Measurements from ENCODE around the gene KLHL30. TPM values are rescaled to one million over a fixed set of nuclear protein-coding genes. Genes with fewer than 3 reads are reported as not detected.

Gene KLHL30
- polyA plus RNA-seq, 1 donor (not counting 4 experiments of a cell fraction or from before 2014, with no cell fraction given), result not detected

GRCh38 chr2:238169048-238169707 lies 30.7 kb downstream of the KLHL30 start:
- peak; percentile 28 for DNase-seq (ENCODE audit: low read depth, low spot score)
- TF ChIP-seq EZH2 (IDR thresholded peaks at IDR 0.05; ENCODE audit: low read length), result no peak
- H2AFZ ChIP-seq (ENCODE audit: control insufficient read depth, low read length), result no peak overlapping the region
- dilution Hi-C loops (cut with MboI; ENCODE audit: extremely low pct_ligation_motif_present, low sequenced_read_pairs), result no loop called here
- H3K36me3 ChIP-seq (ENCODE audit: control insufficient read depth in 2 of 2, extremely low read depth in 1 of 2, insufficient read depth in 2 of 2, low read length in 2 of 2), result peaks cover 19 to 54% of the 10 kb centered on the region in 2 experiments
- H4K20me1 ChIP-seq (ENCODE audit: control insufficient read depth, extremely low read depth, insufficient read depth, low read length), result no peaks in the 10 kb centered on the region
- H3K27me3 ChIP-seq (ENCODE audit: control insufficient read depth, extremely low read depth, insufficient read depth, low read length), result no peaks in the 10 kb centered on the region
- no peaks in the 10 kb centered on the region for H3K9me1 ChIP-seq (ENCODE audit: control insufficient read depth, extremely low read depth, insufficient read depth, low read length)
- H3K4me1 ChIP-seq (ENCODE audit: control insufficient read depth, extremely low read depth, insufficient read depth, low read length), result peaks cover 34% of the 10 kb centered on the region
- H3K4me2 ChIP-seq (ENCODE audit: control insufficient read depth, extremely low read depth, insufficient read depth, low read depth, low read length), result peak overlapping the region; percentile 63
- H3K27ac ChIP-seq (ENCODE audit: control insufficient read depth, insufficient read depth, low read length), result peak overlapping the region; percentile 93
- peak overlapping the region in 1 of 3 experiments; percentile 37 for H3K4me3 ChIP-seq (ENCODE audit: control insufficient read depth in 2 of 3, extremely low read depth in 1 of 3, insufficient read depth in 2 of 3, low read depth in 1 of 3, low read length in 3 of 3)
- peak overlapping the region; percentile 68 for H3K9ac ChIP-seq (ENCODE audit: control insufficient read depth, extremely low read depth, insufficient read depth, low read length)
- no peaks in the 10 kb centered on the region for H3K79me2 ChIP-seq (ENCODE audit: control insufficient read depth, insufficient read depth, low read length)
- no peaks in the 10 kb centered on the region for H3K9me3 ChIP-seq (ENCODE audit: control insufficient read depth, low read depth, low read length)
- peak; percentile 72 for FAIRE-seq

- H3K27me3 ChIP-seq (ENCODE audit: control insufficient read depth, extremely low read depth, insufficient read depth, low read length), result no peaks in the 10 kb centered on the region
- H3K9me1 ChIP-seq (ENCODE audit: control insufficient read depth, extremely low read depth, insufficient read depth, low read length), result no peaks in the 10 kb centered on the region
- DNase-seq (ENCODE audit: low read depth, low spot score), result peak; percentile 68
- H2AFZ ChIP-seq (ENCODE audit: control insufficient read depth, low read length), result no peak overlapping the region
- dilution Hi-C loops (cut with MboI; ENCODE audit: extremely low pct_ligation_motif_present, low sequenced_read_pairs), result no loop called here
- no peaks in the 10 kb centered on the region for H3K9me3 ChIP-seq (ENCODE audit: control insufficient read depth, low read depth, low read length)
- H4K20me1 ChIP-seq (ENCODE audit: control insufficient read depth, extremely low read depth, insufficient read depth, low read length), result no peaks in the 10 kb centered on the region
- H3K4me1 ChIP-seq (ENCODE audit: control insufficient read depth, extremely low read depth, insufficient read depth, low read length), result peaks cover 35% of the 10 kb centered on the region
- no peaks in the 10 kb centered on the region for H3K79me2 ChIP-seq (ENCODE audit: control insufficient read depth, insufficient read depth, low read length)
- peak overlapping the region; percentile 63 for H3K4me2 ChIP-seq (ENCODE audit: control insufficient read depth, extremely low read depth, insufficient read depth, low read depth, low read length)
- peak overlapping the region in 1 of 3 experiments; percentile 37 for H3K4me3 ChIP-seq (ENCODE audit: control insufficient read depth in 2 of 3, extremely low read depth in 1 of 3, insufficient read depth in 2 of 3, low read depth in 1 of 3, low read length in 3 of 3)
- peak; percentile 99 for FAIRE-seq
- peak overlapping the region; percentile 68 for H3K9ac ChIP-seq (ENCODE audit: control insufficient read depth, extremely low read depth, insufficient read depth, low read length)
- H3K27ac ChIP-seq (ENCODE audit: control insufficient read depth, insufficient read depth, low read length), result peak overlapping the region; percentile 93
- H3K36me3 ChIP-seq (ENCODE audit: control insufficient read depth in 2 of 2, extremely low read depth in 1 of 2, insufficient read depth in 2 of 2, low read length in 2 of 2), result peaks cover 22 to 60% of the 10 kb centered on the region in 2 experiments
- no peak for TF ChIP-seq CTCF (optimal IDR thresholded peaks at IDR 0.05 in 1 of 3, IDR thresholded peaks at IDR 0.05 in 1 of 3, conservative IDR thresholded peaks at IDR 0.05 in 1 of 3; ENCODE audit: extremely low read depth in 1 of 3, insufficient read depth in 2 of 3, low read length in 3 of 3)
- no peak for TF ChIP-seq EZH2 (IDR thresholded peaks at IDR 0.05; ENCODE audit: low read length)
These were observed 31.3 kb downstream of the KLHL30 start for GRCh38 chr2:238169708-238170251.
